Spleen (tissue), 7 donors: Measurements from ENCODE around the gene ANKRD36B.
"Not testable (repeated sequence)": the region's sequence is repeated elsewhere in the genome, so short reads cannot be mapped to it uniquely, and the experiment has no call there.

Experiments
- CTCF ChIP-seq, 11 experiments: fragments of 200-600 bp in 7 of 11; fragments of 450-650 bp in 4 of 11; sonication (generic) in 4 of 11; IDR thresholded peaks in 8 of 11; conservative IDR thresholded peaks in 3 of 11; 1 replicate in 7 of 11; 2 replicates in 4 of 11; pipeline versions ENCODE4 v1.4.0 to v1.8.0; 2016 to 2021; ENCODE audit warnings: antibody characterized with exemption in 11 of 11, inconsistent platforms in 4 of 11, mild to moderate bottlenecking in 1 of 11
- POLR2A ChIP-seq, 3 donors: fragments of 450-650 bp; IDR thresholded peaks; one replicate each; pipeline ENCODE4 v1.5.1; 2017; ENCODE audit warnings: antibody characterized with exemption in 3 of 3, mild to moderate bottlenecking in 1 of 3
- POLR2AphosphoS5 ChIP-seq, 3 donors: sonication (generic); formaldehyde crosslinking; IDR thresholded peaks; one replicate each; pipeline ENCODE4 v1.5.1; 2017; ENCODE audit warnings: antibody characterized with exemption in 3 of 3
- donor health status: DM: no; HTN: no; CAD: no; lungs with moderate emphysema.
- donor health status: DM: no; HTN: no; CAD: no.
- donor health status: DM: no; HTN: no; CAD: no.

DNA sequence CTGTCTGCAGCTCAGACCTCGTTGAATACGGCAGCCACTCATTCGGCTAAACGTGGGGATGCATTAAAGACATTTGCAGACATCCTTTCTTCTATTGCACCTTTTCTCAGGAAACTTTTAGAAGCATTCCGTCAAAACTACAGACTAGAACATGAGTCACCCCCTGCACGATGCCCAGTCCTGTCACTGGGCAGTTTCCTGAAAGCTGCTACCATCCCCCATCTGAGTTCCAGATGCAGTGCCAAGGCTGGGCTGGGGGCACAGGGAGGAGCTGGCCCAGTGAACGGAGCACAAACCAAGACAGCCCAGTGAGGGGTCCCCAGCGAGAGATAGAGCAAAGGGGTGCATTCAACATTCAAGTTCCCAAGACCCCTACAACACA, 36.4 kb upstream of the ANKRD36B start:
- not testable (repeated sequence) for TF ChIP-seq CTCF (IDR thresholded peaks at IDR 0.05 in 8 of 11, conservative IDR thresholded peaks at IDR 0.05 in 3 of 11); POLR2AphosphoS5 (IDR thresholded peaks at IDR 0.05); POLR2A (IDR thresholded peaks at IDR 0.05)
